AG04450 (cell line): Measurements from ENCODE around the gene TBC1D8. TPM values are rescaled to one million over a fixed set of nuclear protein-coding genes. Genes with fewer than 3 reads are reported as not detected.

Source experiments
- CTCF ChIA-PET: fragments of 300-600, 350-600 bp; formaldehyde crosslinking; extraction: SDS; loops from one replicate; lab custom pipeline; 2022; ENCODE audit warnings: antibody characterized with exemption, inconsistent platforms; lab: Charles Lee
- POLR2A ChIA-PET: fragments of 350-600 bp; formaldehyde crosslinking; extraction: SDS; loops from one replicate; lab custom pipeline; 2021; ENCODE audit warnings: antibody characterized with exemption, inconsistent platforms; lab: Yijun Ruan, JAX
- DNase-seq: peaks from one replicate; pipeline ENCODE4 v3.0.0-alpha.2; 2011; ENCODE audit warnings: low read depth, low spot score
- H3K27ac ChIP-seq: one replicate; pipeline ENCODE4 v1.5.1; 2012; ENCODE audit warnings: low read depth, low read length, control low read depth
- H3K27me3 ChIP-seq: one replicate; pipeline ENCODE4 v1.6.0; 2012; ENCODE audit warnings: low read length; ENCODE audit not compliant: control insufficient read depth, insufficient read depth
- H3K4me3 ChIP-seq: 2 replicates; pipeline ENCODE4 v1.5.1; 2011; ENCODE audit warnings: mild to moderate bottlenecking, low read depth, low read length, control low read depth
- H3K9me3 ChIP-seq: 2 replicates; pipeline ENCODE4 v1.5.1; 2012; ENCODE audit warnings: low read length; ENCODE audit not compliant: control insufficient read depth, insufficient read depth
- CTCF ChIP-seq: IDR thresholded peaks from 2 replicates; pipeline ENCODE4 v1.5.1; 2011; ENCODE audit warnings: low read depth, low read length, control low read depth, inconsistent platforms
- polyA plus RNA-seq: library from polyadenylated mRNA; depleted of rRNA; stranded (reverse); fragments of >200 nt; gene quantifications from 2 replicates; pipeline ENCODE4 v1.2.3, GENCODE V29; 2011

Gene TBC1D8
- polyA plus RNA-seq, 1 experiment = 2.5 TPM

- Histone ChIP-seq H3K27me3 (no peaks in the 10 kb centered on the region), H3K4me3 (no peak overlapping the region), H3K9me3 (no peaks in the 10 kb centered on the region), H3K27ac (no peak overlapping the region)
- ChIA-PET CTCF (interaction anchor here (0.8 to 2.1 kb wide), 3 partner anchors 68 to 85 kb away, joined by 3 to 7 read pairs (median 3); no protein-coding TSS in a partner anchor), POLR2A (no interaction called here)
- no peak for DNase-seq
- no peak for TF ChIP-seq CTCF
These were observed 30.8 kb downstream of the TBC1D8 start for GRCh38 chr2:101120124-101120996.

- no peak for DNase-seq
- no peak for TF ChIP-seq CTCF
- ChIA-PET CTCF (interaction anchor here (0.8 to 1.1 kb wide), 2 partner anchors 69 to 82 kb away, joined by 3 read pairs; no protein-coding TSS in a partner anchor), POLR2A (no interaction called here)
- Histone ChIP-seq H3K4me3 (no peak overlapping the region), H3K9me3 (no peaks in the 10 kb centered on the region), H3K27ac (no peak overlapping the region), H3K27me3 (peaks cover 3% of the 10 kb centered on the region)
These were observed 31.8 kb downstream of the TBC1D8 start for GRCh38 chr2:101119431-101119830.

- DNase-seq = no peak
- no peak overlapping the region for H3K4me3 ChIP-seq
- peaks cover 3% of the 10 kb centered on the region for H3K27me3 ChIP-seq
- TF ChIP-seq CTCF = no peak
- CTCF ChIA-PET = no interaction called here
- no peak overlapping the region for H3K27ac ChIP-seq
- POLR2A ChIA-PET = no interaction called here
- no peaks in the 10 kb centered on the region for H3K9me3 ChIP-seq
These were observed 34.2 kb downstream of the TBC1D8 start for GRCh38 chr2:101116841-101117552.

GRCh38 chr2:101116348-101116747 is 34.8 kb downstream of the TBC1D8 start:
- no peak for TF ChIP-seq CTCF
- no peak for DNase-seq
- Histone ChIP-seq H3K9me3 (no peaks in the 10 kb centered on the region), H3K27ac (no peak overlapping the region), H3K4me3 (no peak overlapping the region), H3K27me3 (peaks cover 3% of the 10 kb centered on the region)
- ChIA-PET CTCF (no interaction called here), POLR2A (no interaction called here)

GRCh38 chr2:101115664-101116063 is 35.5 kb downstream of the TBC1D8 start:
- Histone ChIP-seq H3K4me3 (no peak overlapping the region), H3K27ac (no peak overlapping the region), H3K9me3 (no peaks in the 10 kb centered on the region), H3K27me3 (peaks cover 3% of the 10 kb centered on the region)
- ChIA-PET POLR2A (no interaction called here), CTCF (no interaction called here)
- no peak for TF ChIP-seq CTCF
- no peak for DNase-seq
